Measurements from ENCODE around the gene SIGLEC14.
A peak's percentile ranks its signal among the peaks of the same experiment; 100 is the strongest.

- TF ChIP-seq CTCF (IDR thresholded peaks at IDR 0.05) (peak in 2 of 6 experiments; percentile 20 to 33), POLR2A (IDR thresholded peaks at IDR 0.05) (no peak)
Observed at GRCh38 chr19:51637362-51637978, 9.2 kb downstream of the SIGLEC14 start.
